Neural cell (in vitro differentiated cells): ENCODE measurements around the gene BAX.

Experiments
- POLR2AphosphoS5 ChIP-seq: IDR thresholded peaks from 2 replicates; pipeline ENCODE4 v1.6.1; 2012
- TF ChIP-seq, protein P1 (sequence below): fragments of 450-650 bp; IDR thresholded peaks from 2 replicates; pipeline ENCODE4 v1.5.1; 2014; ENCODE audit warnings: antibody characterized with exemption, mild to moderate bottlenecking, moderate library complexity; ENCODE audit not compliant: poor library complexity, severe bottlenecking
- TF ChIP-seq, protein P2 (sequence below): IDR thresholded peaks from 2 replicates; pipeline ENCODE4 v1.6.1; 2012; ENCODE audit warnings: borderline replicate concordance

GRCh38 chr19:48918801-48919247 lies 35.9 kb upstream of the BAX start:
- TF ChIP-seq, protein P1, sequence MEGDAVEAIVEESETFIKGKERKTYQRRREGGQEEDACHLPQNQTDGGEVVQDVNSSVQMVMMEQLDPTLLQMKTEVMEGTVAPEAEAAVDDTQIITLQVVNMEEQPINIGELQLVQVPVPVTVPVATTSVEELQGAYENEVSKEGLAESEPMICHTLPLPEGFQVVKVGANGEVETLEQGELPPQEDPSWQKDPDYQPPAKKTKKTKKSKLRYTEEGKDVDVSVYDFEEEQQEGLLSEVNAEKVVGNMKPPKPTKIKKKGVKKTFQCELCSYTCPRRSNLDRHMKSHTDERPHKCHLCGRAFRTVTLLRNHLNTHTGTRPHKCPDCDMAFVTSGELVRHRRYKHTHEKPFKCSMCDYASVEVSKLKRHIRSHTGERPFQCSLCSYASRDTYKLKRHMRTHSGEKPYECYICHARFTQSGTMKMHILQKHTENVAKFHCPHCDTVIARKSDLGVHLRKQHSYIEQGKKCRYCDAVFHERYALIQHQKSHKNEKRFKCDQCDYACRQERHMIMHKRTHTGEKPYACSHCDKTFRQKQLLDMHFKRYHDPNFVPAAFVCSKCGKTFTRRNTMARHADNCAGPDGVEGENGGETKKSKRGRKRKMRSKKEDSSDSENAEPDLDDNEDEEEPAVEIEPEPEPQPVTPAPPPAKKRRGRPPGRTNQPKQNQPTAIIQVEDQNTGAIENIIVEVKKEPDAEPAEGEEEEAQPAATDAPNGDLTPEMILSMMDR, result no peak
- TF ChIP-seq POLR2AphosphoS5, result no peak
- TF ChIP-seq, protein P2, sequence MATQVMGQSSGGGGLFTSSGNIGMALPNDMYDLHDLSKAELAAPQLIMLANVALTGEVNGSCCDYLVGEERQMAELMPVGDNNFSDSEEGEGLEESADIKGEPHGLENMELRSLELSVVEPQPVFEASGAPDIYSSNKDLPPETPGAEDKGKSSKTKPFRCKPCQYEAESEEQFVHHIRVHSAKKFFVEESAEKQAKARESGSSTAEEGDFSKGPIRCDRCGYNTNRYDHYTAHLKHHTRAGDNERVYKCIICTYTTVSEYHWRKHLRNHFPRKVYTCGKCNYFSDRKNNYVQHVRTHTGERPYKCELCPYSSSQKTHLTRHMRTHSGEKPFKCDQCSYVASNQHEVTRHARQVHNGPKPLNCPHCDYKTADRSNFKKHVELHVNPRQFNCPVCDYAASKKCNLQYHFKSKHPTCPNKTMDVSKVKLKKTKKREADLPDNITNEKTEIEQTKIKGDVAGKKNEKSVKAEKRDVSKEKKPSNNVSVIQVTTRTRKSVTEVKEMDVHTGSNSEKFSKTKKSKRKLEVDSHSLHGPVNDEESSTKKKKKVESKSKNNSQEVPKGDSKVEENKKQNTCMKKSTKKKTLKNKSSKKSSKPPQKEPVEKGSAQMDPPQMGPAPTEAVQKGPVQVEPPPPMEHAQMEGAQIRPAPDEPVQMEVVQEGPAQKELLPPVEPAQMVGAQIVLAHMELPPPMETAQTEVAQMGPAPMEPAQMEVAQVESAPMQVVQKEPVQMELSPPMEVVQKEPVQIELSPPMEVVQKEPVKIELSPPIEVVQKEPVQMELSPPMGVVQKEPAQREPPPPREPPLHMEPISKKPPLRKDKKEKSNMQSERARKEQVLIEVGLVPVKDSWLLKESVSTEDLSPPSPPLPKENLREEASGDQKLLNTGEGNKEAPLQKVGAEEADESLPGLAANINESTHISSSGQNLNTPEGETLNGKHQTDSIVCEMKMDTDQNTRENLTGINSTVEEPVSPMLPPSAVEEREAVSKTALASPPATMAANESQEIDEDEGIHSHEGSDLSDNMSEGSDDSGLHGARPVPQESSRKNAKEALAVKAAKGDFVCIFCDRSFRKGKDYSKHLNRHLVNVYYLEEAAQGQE, result no peak
